ENCODE data around the gene FLRT3. TPM values are rescaled to one million over a fixed set of nuclear protein-coding genes. Genes with fewer than 3 reads are reported as not detected.
A peak's percentile ranks its signal among the peaks of the same experiment; 100 is the strongest.

FLRT3 gene
- total RNA-seq, 1 donor from 2014 or later, result 0.51 TPM

GRCh38 chr20:14313341-14314020, 23.9 kb downstream of the FLRT3 start:
- DNase-seq, result no peak

- no peak for DNase-seq
Measured at GRCh38 chr20:14312001-14312400, 25.4 kb downstream of the FLRT3 start.

- no peak for DNase-seq
Measured at GRCh38 chr20:14310977-14311627, 26.3 kb downstream of the FLRT3 start.

GRCh38 chr20:14307956-14308355, 29.5 kb downstream of the FLRT3 start:
- no peak for DNase-seq

GRCh38 chr20:14304472-14304871, 32.9 kb downstream of the FLRT3 start:
- no peak for DNase-seq

- no peak for DNase-seq
Measured at GRCh38 chr20:14303651-14304050, 33.8 kb downstream of the FLRT3 start.

- DNase-seq, result no peak
Measured at GRCh38 chr20:14303106-14303505, 34.3 kb downstream of the FLRT3 start.

GRCh38 chr20:14299831-14300230, 37.6 kb downstream of the FLRT3 start:
- DNase-seq, result no peak

GRCh38 chr20:14295770-14296309, 41.6 kb downstream of the FLRT3 start:
- no peak for DNase-seq

GRCh38 chr20:14295238-14295637, 42.2 kb downstream of the FLRT3 start:
- DNase-seq, result peak; percentile 17

- DNase-seq, result no peak
Measured at GRCh38 chr20:14291502-14291901, 45.9 kb downstream of the FLRT3 start.

GRCh38 chr20:14288341-14289330, 48.8 kb downstream of the FLRT3 start:
- DNase-seq, result no peak

- DNase-seq, result no peak
Measured at GRCh38 chr20:14284443-14284842, 53.0 kb downstream of the FLRT3 start.

GRCh38 chr20:14282140-14282539, 55.3 kb downstream of the FLRT3 start:
- DNase-seq, result no peak
